Neural progenitor cell (in vitro differentiated cells): Measurements from ENCODE around the gene KIF25. TPM values are rescaled to one million over a fixed set of nuclear protein-coding genes. Genes with fewer than 3 reads are reported as not detected.

ENCODE experiments used
- DNase-seq: peaks from one replicate; pipeline ENCODE4 v3.0.0-alpha.2; 2016; ENCODE audit warnings: low spot score
- H2AFZ ChIP-seq: fragments of 200-600 bp; sonication (generic); replicated peaks from 2 replicates; pipeline ENCODE4 v1.6.1; 2016; ENCODE audit warnings: antibody characterized with exemption
- H3F3A ChIP-seq: fragments of 200-600 bp; sonication (generic); 2 replicates; pipeline ENCODE4 v1.6.1; 2016; ENCODE audit warnings: antibody characterized with exemption, low read depth
- H3K27ac ChIP-seq: fragments of 200-600 bp; sonication (generic); 2 replicates; pipeline ENCODE4 v1.5.1; 2016; ENCODE audit warnings: mild to moderate bottlenecking
- H3K27me3 ChIP-seq: fragments of 200-600 bp; sonication (generic); 2 replicates; pipeline ENCODE4 v1.6.1; 2016; ENCODE audit warnings: mild to moderate bottlenecking, moderate library complexity
- H3K36me3 ChIP-seq: fragments of 200-600 bp; sonication (generic); 2 replicates; pipeline ENCODE4 v1.5.1; 2016
- H3K4me1 ChIP-seq: fragments of 200-600 bp; sonication (generic); 2 replicates; pipeline ENCODE4 v1.6.1; 2016; ENCODE audit warnings: mixed run types
- H3K4me2 ChIP-seq: fragments of 200-600 bp; sonication (generic); 2 replicates; pipeline ENCODE4 v1.6.1; 2016
- H3K4me3 ChIP-seq: fragments of 200-600 bp; sonication (generic); 2 replicates; pipeline ENCODE4 v1.5.1; 2016
- H3K79me2 ChIP-seq: fragments of 200-600 bp; sonication (generic); 2 replicates; pipeline ENCODE4 v1.6.1; 2016; ENCODE audit warnings: low read depth
- H3K9ac ChIP-seq: fragments of 200-600 bp; sonication (generic); 2 replicates; pipeline ENCODE4 v1.6.1; 2016
- H3K9me3 ChIP-seq: fragments of 200-600 bp; sonication (generic); 2 replicates; pipeline ENCODE4 v1.5.1; 2016; ENCODE audit warnings: low read depth
- H4K20me1 ChIP-seq: fragments of 200-600 bp; sonication (generic); 2 replicates; pipeline ENCODE4 v1.6.1; 2016; ENCODE audit warnings: low read depth
- H3K27ac Mint-ChIP-seq: 3 replicates; pipeline ENCODE4 v1.8.0; 2021; ENCODE audit warnings: mixed read lengths
- H3K27me3 Mint-ChIP-seq: 2 replicates; pipeline ENCODE4 v1.8.0; 2022; ENCODE audit warnings: low read depth, mild to moderate bottlenecking, inconsistent platforms, moderate library complexity, mixed read lengths; ENCODE audit not compliant: insufficient read depth
- H3K36me3 Mint-ChIP-seq: 3 replicates; pipeline ENCODE4 v1.8.0; 2021; ENCODE audit warnings: mixed read lengths
- H3K4me1 Mint-ChIP-seq: 3 replicates; pipeline ENCODE4 v1.8.0; 2021; ENCODE audit warnings: mixed read lengths
- H3K4me3 Mint-ChIP-seq: 3 replicates; pipeline ENCODE4 v1.8.0; 2021; ENCODE audit warnings: mild to moderate bottlenecking, moderate library complexity, mixed read lengths
- H3K9me3 Mint-ChIP-seq: 3 replicates; pipeline ENCODE4 v1.8.0; 2020; ENCODE audit warnings: mixed read lengths
- EZH2 ChIP-seq: fragments of 200-600 bp; sonication (generic); IDR thresholded peaks from 2 replicates; pipeline ENCODE4 v1.6.1; 2017; ENCODE audit warnings: antibody characterized with exemption, mild to moderate bottlenecking, moderate library complexity
- EZH2phosphoT487 ChIP-seq: fragments of 200-600 bp; sonication (generic); IDR thresholded peaks from 2 replicates; pipeline ENCODE4 v1.6.1; 2017; ENCODE audit warnings: antibody characterized with exemption
- total RNA-seq: library from RNA; depleted of rRNA; stranded (reverse); fragments of >200 nt; gene quantifications from 2 replicates; pipeline ENCODE4 v1.2.3, GENCODE V29; 2015; ENCODE audit warnings: low replicate concordance
- TF ChIP-seq, protein P1 (sequence below): fragments of 200-600 bp; sonication (generic); IDR thresholded peaks from 2 replicates; pipeline ENCODE4 v1.5.1; 2017; ENCODE audit warnings: antibody characterized with exemption, mild to moderate bottlenecking

The KIF25 gene
- total RNA-seq, 1 donor from 2014 or later: 1.2 TPM

DNA sequence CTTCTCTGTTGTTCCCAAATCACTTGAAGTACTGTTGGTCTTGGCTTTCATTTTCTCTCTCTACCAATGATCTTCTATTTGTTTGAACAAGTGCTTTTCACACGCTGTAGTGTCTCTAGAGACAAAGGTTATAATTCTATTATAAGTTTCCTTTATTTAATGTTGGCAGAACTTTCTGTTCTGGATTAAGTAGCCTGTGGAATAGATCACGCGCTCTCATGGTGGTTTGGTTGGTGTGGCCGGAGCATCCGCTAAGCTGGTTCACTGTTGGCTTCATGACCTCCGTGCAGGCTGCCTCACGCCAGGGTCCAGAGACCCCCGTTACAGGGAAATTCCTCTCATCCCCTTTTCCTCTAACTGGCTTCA, 30.9 kb upstream of the KIF25 start:
- H3K4me3 Mint-ChIP-seq: no peak overlapping the region
- no peak overlapping the region for H3K27ac Mint-ChIP-seq
- H3K27me3 Mint-ChIP-seq: peaks cover 2% of the 10 kb centered on the region
- Histone ChIP-seq H3F3A (no peaks in the 10 kb centered on the region), H3K9ac (no peak overlapping the region), H4K20me1 (peaks cover 4% of the 10 kb centered on the region), H3K4me1 (no peaks in the 10 kb centered on the region), H3K27ac (no peak overlapping the region), H3K27me3 (no peaks in the 10 kb centered on the region), H3K79me2 (peaks cover 2% of the 10 kb centered on the region), H3K36me3 (peaks cover 30% of the 10 kb centered on the region), H3K4me2 (no peak overlapping the region), H3K9me3 (no peaks in the 10 kb centered on the region), H3K4me3 (no peak overlapping the region), H2AFZ (no peak overlapping the region)
- peaks cover 46% of the 10 kb centered on the region for H3K36me3 Mint-ChIP-seq
- no peak for TF ChIP-seq EZH2phosphoT487
- TF ChIP-seq EZH2: no peak
- TF ChIP-seq, protein P1, sequence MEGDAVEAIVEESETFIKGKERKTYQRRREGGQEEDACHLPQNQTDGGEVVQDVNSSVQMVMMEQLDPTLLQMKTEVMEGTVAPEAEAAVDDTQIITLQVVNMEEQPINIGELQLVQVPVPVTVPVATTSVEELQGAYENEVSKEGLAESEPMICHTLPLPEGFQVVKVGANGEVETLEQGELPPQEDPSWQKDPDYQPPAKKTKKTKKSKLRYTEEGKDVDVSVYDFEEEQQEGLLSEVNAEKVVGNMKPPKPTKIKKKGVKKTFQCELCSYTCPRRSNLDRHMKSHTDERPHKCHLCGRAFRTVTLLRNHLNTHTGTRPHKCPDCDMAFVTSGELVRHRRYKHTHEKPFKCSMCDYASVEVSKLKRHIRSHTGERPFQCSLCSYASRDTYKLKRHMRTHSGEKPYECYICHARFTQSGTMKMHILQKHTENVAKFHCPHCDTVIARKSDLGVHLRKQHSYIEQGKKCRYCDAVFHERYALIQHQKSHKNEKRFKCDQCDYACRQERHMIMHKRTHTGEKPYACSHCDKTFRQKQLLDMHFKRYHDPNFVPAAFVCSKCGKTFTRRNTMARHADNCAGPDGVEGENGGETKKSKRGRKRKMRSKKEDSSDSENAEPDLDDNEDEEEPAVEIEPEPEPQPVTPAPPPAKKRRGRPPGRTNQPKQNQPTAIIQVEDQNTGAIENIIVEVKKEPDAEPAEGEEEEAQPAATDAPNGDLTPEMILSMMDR: no peak
- no peak for DNase-seq
- peaks cover 3% of the 10 kb centered on the region for H3K4me1 Mint-ChIP-seq
- no peaks in the 10 kb centered on the region for H3K9me3 Mint-ChIP-seq

- Histone ChIP-seq H3K27me3 (no peaks in the 10 kb centered on the region), H3K9me3 (no peaks in the 10 kb centered on the region), H2AFZ (no peak overlapping the region), H3K27ac (no peak overlapping the region), H3K4me3 (no peak overlapping the region), H3K36me3 (peaks cover 23% of the 10 kb centered on the region), H3K4me2 (no peak overlapping the region), H4K20me1 (peaks cover 4% of the 10 kb centered on the region), H3F3A (no peaks in the 10 kb centered on the region), H3K9ac (no peak overlapping the region), H3K79me2 (no peaks in the 10 kb centered on the region), H3K4me1 (peaks cover 11% of the 10 kb centered on the region)
- peak; percentile 64 for DNase-seq
- H3K4me3 Mint-ChIP-seq: no peak overlapping the region
- peaks cover 43% of the 10 kb centered on the region for H3K36me3 Mint-ChIP-seq
- peaks cover 4% of the 10 kb centered on the region for H3K4me1 Mint-ChIP-seq
- H3K9me3 Mint-ChIP-seq: no peaks in the 10 kb centered on the region
- no peak for TF ChIP-seq EZH2phosphoT487
- TF ChIP-seq, protein P1: peak; percentile 75
- H3K27ac Mint-ChIP-seq: no peak overlapping the region
- H3K27me3 Mint-ChIP-seq: no peaks in the 10 kb centered on the region
Measured at GRCh38 chr6:167968091-167968490, 29.4 kb upstream of the KIF25 start.

GRCh38 chr6:167970230-167970629, 27.2 kb upstream of the KIF25 start:
- TF ChIP-seq, protein P1: no peak
- no peak for TF ChIP-seq EZH2phosphoT487
- no peak for TF ChIP-seq EZH2
- H3K4me1 Mint-ChIP-seq: peaks cover 13% of the 10 kb centered on the region
- peaks cover 26% of the 10 kb centered on the region for H3K36me3 Mint-ChIP-seq
- H3K4me3 Mint-ChIP-seq: no peak overlapping the region
- H3K9ac ChIP-seq: no peak overlapping the region
- H3K4me3 ChIP-seq: no peak overlapping the region
- H3K79me2 ChIP-seq: no peaks in the 10 kb centered on the region
- H3K4me1 ChIP-seq: peaks cover 15% of the 10 kb centered on the region
- peaks cover 4% of the 10 kb centered on the region for H4K20me1 ChIP-seq
- no peaks in the 10 kb centered on the region for H3K27me3 ChIP-seq
- DNase-seq: no peak
- no peaks in the 10 kb centered on the region for H3K9me3 Mint-ChIP-seq
- peaks cover 19% of the 10 kb centered on the region for H3K36me3 ChIP-seq
- H3K4me2 ChIP-seq: no peak overlapping the region
- no peaks in the 10 kb centered on the region for H3K27me3 Mint-ChIP-seq
- H3K27ac ChIP-seq: no peak overlapping the region
- H3K9me3 ChIP-seq: no peaks in the 10 kb centered on the region
- peaks cover 15% of the 10 kb centered on the region for H3F3A ChIP-seq
- H3K27ac Mint-ChIP-seq: no peak overlapping the region
- H2AFZ ChIP-seq: no peak overlapping the region
